Measurements from ENCODE around the gene AKAP4.

AKAP4 gene, protein sequence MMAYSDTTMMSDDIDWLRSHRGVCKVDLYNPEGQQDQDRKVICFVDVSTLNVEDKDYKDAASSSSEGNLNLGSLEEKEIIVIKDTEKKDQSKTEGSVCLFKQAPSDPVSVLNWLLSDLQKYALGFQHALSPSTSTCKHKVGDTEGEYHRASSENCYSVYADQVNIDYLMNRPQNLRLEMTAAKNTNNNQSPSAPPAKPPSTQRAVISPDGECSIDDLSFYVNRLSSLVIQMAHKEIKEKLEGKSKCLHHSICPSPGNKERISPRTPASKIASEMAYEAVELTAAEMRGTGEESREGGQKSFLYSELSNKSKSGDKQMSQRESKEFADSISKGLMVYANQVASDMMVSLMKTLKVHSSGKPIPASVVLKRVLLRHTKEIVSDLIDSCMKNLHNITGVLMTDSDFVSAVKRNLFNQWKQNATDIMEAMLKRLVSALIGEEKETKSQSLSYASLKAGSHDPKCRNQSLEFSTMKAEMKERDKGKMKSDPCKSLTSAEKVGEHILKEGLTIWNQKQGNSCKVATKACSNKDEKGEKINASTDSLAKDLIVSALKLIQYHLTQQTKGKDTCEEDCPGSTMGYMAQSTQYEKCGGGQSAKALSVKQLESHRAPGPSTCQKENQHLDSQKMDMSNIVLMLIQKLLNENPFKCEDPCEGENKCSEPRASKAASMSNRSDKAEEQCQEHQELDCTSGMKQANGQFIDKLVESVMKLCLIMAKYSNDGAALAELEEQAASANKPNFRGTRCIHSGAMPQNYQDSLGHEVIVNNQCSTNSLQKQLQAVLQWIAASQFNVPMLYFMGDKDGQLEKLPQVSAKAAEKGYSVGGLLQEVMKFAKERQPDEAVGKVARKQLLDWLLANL

GRCh38 chrX:50200907-50201306 lies at the start of gene AKAP4:
Gene AKAP4, minus strand, starts transcription at chrX:50201007. Its CDS starts 118 bp downstream, at chrX:50200889.
- DNase-seq: no peak

DNA sequence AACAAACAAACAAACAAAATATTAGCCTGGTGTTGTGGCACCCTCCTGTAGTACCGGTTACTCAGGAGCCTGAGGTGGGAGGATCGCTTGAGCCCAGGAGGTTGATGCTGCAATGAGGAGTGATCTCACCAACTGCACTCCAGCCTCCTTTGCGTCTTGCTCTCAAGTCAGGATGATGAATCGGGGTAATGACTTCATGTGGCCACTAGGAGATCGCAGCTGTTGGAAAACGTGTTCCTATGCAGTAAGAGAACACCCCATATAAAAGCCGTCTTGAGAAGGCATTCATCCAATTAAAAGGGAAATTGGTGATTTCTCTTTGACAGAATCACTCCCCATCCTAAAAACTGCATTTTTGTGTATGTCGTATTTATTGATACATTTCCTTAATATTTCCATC lies 10.7 kb upstream of the AKAP4 start:
- peak; percentile 3 for DNase-seq

- DNase-seq: no peak
Measured at GRCh38 chrX:50206753-50207152, 5.9 kb upstream of the AKAP4 start.

GRCh38 chrX:50204364-50204899 lies 3.6 kb upstream of the AKAP4 start, which contains the start of gene CCNB3:
Gene CCNB3, plus strand, starts transcription at chrX:50204765. Its CDS starts 80,399 bp downstream, at chrX:50285164.
- DNase-seq: peak; percentile 77

DNA sequence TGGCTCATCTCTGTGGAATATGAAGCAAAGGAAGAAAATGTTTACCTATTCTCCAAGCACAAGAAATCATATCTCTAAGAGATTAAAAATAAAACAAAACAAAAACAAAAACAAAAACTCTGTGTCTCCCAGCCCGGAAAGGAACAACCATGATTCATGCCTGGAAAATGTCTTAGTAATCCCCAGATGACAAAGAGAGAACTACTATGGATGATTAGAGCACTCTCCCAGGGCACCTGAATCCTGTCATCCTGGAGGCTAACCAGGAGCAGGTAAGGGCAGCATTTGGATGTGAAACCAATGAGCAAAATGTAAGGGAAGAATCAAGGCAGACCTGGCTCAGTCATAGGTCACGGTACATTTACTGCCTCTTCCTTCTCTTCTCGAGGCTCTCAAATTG lies 1.7 kb upstream of the AKAP4 start:
- no peak for DNase-seq

DNA sequence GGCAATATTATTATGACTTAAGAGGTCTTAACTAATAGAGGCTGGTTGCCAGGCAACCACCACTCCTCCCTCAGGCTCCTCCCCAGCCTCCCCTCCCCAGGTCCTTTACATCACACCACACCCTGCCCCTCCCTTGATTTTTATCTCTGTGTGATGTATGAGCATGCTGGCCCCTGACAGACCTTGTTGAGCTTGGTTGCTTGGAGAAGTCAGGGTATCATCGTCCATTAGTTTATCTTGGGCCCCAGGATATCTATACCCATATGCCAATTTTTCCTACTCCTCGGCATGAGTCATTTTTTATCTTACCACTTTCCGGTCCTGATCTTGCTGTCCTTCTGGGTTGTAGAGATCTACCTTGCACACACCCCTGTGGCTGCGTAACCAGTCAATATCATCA lies 2.5 kb downstream of the AKAP4 start:
- DNase-seq: no peak

GRCh38 chrX:50188859-50189600 lies 11.8 kb downstream of the AKAP4 start:
- DNase-seq: no peak

- no peak for DNase-seq
Measured at GRCh38 chrX:50183891-50184290, 16.9 kb downstream of the AKAP4 start.

DNA sequence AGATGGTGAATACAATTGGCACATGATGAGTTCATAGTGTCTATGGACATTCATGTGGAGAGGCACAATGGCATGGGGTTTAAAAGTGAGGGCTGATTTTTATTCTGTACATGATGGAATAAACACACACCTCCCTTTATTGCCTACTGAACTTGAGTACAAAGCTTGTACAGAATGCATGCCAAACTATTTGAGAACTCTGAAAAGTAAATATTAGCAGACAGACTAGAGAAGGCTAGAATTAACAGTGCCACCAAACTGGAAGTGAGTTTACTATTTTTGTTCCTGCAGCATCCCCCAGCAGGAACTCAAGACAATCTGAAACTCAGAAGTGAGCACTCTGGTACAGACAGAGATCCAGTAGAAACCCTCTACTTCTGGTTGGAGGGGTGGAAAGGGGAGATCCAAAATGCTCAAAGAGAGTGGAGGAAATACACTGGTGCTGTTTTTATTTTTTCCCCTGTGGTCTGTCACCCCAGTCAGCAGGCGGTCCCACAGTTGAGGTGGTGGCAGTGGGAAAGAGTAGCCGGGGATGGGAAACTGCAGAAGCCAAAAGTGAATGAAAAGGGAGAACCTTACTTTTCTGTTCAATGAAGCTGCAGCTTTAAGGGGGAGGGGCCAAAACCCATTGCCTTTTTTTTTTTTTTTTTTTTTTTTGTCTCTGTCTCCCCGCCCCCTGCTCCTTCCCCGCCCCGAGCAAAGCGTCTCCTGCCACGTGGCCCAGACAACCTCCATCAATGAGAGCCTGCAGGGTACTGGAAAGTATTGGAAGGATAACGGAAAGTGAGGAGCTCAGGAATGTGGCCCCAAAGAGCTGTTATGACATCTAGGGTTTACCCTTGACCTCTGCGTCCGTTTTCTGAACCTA lies 20.5 kb downstream of the AKAP4 start:
- DNase-seq: no peak

- DNase-seq: no peak
Measured at GRCh38 chrX:50169717-50170116, 31.1 kb downstream of the AKAP4 start.

- peak; percentile 24 for DNase-seq
Measured at GRCh38 chrX:50168241-50168687, 32.5 kb downstream of the AKAP4 start.

DNA sequence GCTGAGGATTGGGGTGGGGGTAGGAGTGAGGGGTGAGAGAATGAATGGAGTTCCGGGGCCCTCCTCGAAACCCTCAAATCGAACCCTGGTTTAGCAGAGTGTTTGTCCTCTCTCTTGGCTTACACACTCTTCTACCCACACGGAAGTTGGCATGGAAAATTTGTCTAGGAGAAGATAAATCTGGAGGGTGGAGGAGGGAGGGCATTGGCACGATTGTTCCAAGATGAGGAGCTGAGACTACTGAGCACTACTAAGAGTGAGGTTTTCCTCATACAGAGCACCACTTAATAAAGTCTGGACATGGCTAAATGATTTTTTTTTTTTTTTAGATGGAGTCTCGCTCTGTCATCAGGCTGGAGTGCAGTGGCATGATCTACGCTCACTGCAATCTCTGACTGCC lies 33.4 kb downstream of the AKAP4 start:
- DNase-seq: no peak

DNA sequence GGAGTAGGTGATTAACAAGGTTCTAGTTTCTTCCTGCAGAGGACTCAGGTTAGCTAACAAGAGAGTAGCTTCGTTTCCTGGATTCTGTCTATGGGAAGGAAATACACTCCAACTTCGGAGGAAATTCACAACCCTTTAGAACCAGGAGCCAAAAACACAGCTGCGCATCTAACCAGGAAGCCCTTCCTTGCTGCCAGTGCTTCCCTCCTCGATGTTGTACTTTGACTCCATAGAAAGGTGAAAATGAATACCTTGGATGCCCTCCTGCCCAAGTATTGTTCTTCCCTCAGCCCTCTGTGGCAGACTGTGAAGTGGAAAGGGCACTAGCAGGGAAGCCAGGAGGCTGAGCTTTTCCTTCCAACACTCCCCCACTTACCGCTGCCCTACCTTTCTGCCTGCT lies 35.1 kb downstream of the AKAP4 start:
- no peak for DNase-seq

DNA sequence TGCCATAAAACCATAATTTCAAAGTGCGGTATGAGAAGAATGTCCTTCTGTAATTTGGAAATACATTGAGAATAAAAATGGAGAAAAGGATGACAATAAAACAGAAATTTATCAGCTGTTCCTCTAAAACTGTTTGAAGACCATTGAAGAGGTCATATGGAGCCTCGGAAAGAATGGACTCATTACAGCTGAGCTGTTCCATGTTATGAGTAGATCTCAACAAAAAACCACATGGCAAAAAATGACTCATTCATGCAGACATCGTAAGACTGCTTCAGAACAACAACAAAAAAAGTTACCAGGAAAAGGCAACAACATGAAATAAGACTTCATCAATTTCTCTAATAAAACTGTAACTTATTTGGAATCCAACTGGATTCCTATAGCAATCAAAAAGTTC lies 39.7 kb downstream of the AKAP4 start:
- DNase-seq: no peak

DNA sequence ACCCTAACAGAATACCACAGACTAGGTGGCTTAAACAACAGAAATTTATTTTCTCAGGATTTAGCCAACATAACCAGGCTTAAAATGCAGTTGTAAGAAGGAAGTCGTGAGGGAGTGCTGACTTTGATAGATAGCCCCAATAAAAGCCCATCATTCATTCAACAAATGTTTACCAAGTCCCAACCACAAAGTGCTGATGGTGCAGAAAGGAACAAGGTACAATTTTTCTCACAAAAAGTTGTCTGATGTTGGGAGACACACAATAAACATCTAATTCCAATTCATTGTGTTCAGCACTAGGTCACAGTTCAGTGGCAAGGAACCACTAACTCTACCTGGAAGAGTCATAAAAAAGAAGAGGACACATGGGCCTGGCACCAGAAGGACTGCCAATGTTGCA lies 42.2 kb downstream of the AKAP4 start:
- no peak for DNase-seq

DNA sequence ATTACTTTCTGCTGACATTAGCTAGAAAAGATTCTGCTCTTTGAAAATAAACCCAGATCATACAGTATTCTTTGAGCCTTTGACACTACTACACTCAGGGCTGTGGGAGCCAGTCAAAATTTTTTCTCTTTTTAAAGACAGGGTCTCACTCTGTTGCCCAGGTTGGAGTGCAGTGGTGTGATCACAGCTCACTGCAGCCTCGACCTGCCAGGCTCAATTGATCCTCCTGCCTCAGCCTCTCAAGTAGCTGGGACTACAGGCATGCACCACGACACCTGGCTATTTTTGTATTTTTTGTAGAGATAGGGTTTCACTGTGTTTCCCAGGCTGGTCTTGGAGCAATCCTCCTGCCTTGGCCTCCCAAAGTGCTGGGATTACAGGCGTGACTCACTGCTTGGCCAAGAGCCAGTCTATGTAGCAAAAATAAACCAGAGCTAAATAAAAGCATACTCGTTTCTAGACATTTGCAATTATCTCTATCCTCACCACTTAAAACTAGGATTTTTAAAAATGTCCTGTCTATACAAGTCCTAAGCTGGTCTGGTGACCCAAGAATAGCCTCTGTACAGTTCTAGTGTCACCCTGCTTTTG lies 43.2 kb downstream of the AKAP4 start:
- DNase-seq: peak; percentile 22

- no peak for DNase-seq
Measured at GRCh38 chrX:50154429-50154828, 46.4 kb downstream of the AKAP4 start.

GRCh38 chrX:50152456-50152855 lies 48.4 kb downstream of the AKAP4 start:
- no peak for DNase-seq

DNA sequence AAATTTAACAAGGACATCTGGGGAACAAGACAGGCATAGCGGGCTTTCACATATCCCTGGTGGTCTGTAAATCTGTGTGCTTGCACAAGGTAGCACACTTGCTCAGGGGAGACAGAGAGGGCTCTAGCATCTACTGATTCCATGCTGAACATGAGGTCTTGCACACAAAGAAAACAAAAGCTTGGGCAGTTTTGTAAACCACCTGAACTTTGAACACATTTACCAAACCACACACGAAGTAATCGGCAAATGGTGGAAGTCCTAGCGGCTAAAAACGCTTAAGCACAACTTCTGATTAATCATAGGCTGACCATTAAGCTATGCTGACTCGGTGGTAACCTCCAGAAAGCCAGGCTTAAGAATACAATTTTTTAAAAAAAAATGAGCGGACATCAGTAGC lies 52.8 kb downstream of the AKAP4 start:
- no peak for DNase-seq

Data from fibroblast of skin of right biceps (primary cell).